ENCODE results near the gene C19orf25. TPM values are rescaled to one million over a fixed set of nuclear protein-coding genes. Genes with fewer than 3 reads are reported as not detected.

The C19orf25 gene
- total RNA-seq, 2 experiments from 2014 or later: 27.0 to 28.7 TPM

- H3K4me1 Mint-ChIP-seq: no peaks in the 10 kb centered on the region
- no peak overlapping the region for H3K27ac Mint-ChIP-seq
- H3K9me3 Mint-ChIP-seq: no peaks in the 10 kb centered on the region
Observed at GRCh38 chr19:1518471-1518870, 39.5 kb upstream of the C19orf25 start.

GRCh38 chr19:1516395-1516753, 37.4 kb upstream of the C19orf25 start:
- peaks cover 14% of the 10 kb centered on the region for H3K27me3 Mint-ChIP-seq
- H3K4me3 Mint-ChIP-seq: no peak overlapping the region
- no peaks in the 10 kb centered on the region for H3K36me3 Mint-ChIP-seq
- peaks cover 3% of the 10 kb centered on the region for H3K4me1 Mint-ChIP-seq
- DNase-seq: no peak
- H3K9me3 Mint-ChIP-seq: no peaks in the 10 kb centered on the region
- H3K27ac Mint-ChIP-seq: no peak overlapping the region

More at GRCh38 chr19:1518471-1518870, 39.5 kb upstream of the C19orf25 start:
- Mint-ChIP-seq H3K4me3 (no peak overlapping the region), H3K36me3 (no peaks in the 10 kb centered on the region), H3K27me3 (peaks cover 24% of the 10 kb centered on the region)
- no peak for DNase-seq

- H3K36me3 Mint-ChIP-seq: no peaks in the 10 kb centered on the region
Observed at GRCh38 chr19:1514986-1515721, 36.1 kb upstream of the C19orf25 start.

GRCh38 chr19:1514295-1514661, 35.3 kb upstream of the C19orf25 start:
- no peak for DNase-seq
- Mint-ChIP-seq H3K27me3 (peaks cover 24% of the 10 kb centered on the region), H3K27ac (no peak overlapping the region), H3K36me3 (no peaks in the 10 kb centered on the region), H3K9me3 (no peaks in the 10 kb centered on the region), H3K4me1 (peaks cover 3% of the 10 kb centered on the region), H3K4me3 (no peak overlapping the region)

More at GRCh38 chr19:1514986-1515721, 36.1 kb upstream of the C19orf25 start:
- Mint-ChIP-seq H3K4me3 (no peak overlapping the region), H3K27me3 (peaks cover 18% of the 10 kb centered on the region), H3K9me3 (no peaks in the 10 kb centered on the region), H3K4me1 (peaks cover 3% of the 10 kb centered on the region), H3K27ac (no peak overlapping the region)
- no peak for DNase-seq

GRCh38 chr19:1513499-1514294, 34.7 kb upstream of the C19orf25 start:
- H3K27me3 Mint-ChIP-seq: peaks cover 24% of the 10 kb centered on the region

GRCh38 chr19:1512671-1513498, 33.9 kb upstream of the C19orf25 start, which contains the start of gene ADAMTSL5:
TSS of gene ADAMTSL5 (minus strand) at chr19:1513019. CDS start at chr19:1510943, 2,076 bp downstream.
- Mint-ChIP-seq H3K9me3 (no peaks in the 10 kb centered on the region), H3K36me3 (no peaks in the 10 kb centered on the region), H3K27me3 (peaks cover 25% of the 10 kb centered on the region), H3K27ac (no peak within 1 kb of the TSS), H3K4me3 (peak within 1 kb of the TSS; percentile 68), H3K4me1 (peaks cover 4% of the 10 kb centered on the region)
- DNase-seq: peak; percentile 82

More at GRCh38 chr19:1513499-1514294, 34.7 kb upstream of the C19orf25 start:
- Mint-ChIP-seq H3K9me3 (no peaks in the 10 kb centered on the region), H3K27ac (no peak overlapping the region), H3K36me3 (no peaks in the 10 kb centered on the region), H3K4me3 (no peak overlapping the region), H3K4me1 (peaks cover 3% of the 10 kb centered on the region)
- DNase-seq: peak; percentile 81

GRCh38 chr19:1511318-1512317, 32.6 kb upstream of the C19orf25 start:
- Mint-ChIP-seq H3K27me3 (peaks cover 28% of the 10 kb centered on the region), H3K9me3 (no peaks in the 10 kb centered on the region), H3K36me3 (no peaks in the 10 kb centered on the region), H3K4me1 (peaks cover 8% of the 10 kb centered on the region), H3K27ac (no peak overlapping the region), H3K4me3 (peak overlapping the region; percentile 68)
- no peak for DNase-seq

- Mint-ChIP-seq H3K4me1 (peaks cover 8% of the 10 kb centered on the region), H3K36me3 (no peaks in the 10 kb centered on the region), H3K9me3 (no peaks in the 10 kb centered on the region), H3K27me3 (peaks cover 32% of the 10 kb centered on the region), H3K27ac (no peak overlapping the region), H3K4me3 (no peak overlapping the region)
- DNase-seq: no peak
Observed at GRCh38 chr19:1510807-1511206, 31.8 kb upstream of the C19orf25 start.

GRCh38 chr19:1510442-1510806, 31.4 kb upstream of the C19orf25 start:
- no peak overlapping the region for H3K4me3 Mint-ChIP-seq
- H3K9me3 Mint-ChIP-seq: no peaks in the 10 kb centered on the region
- peaks cover 8% of the 10 kb centered on the region for H3K4me1 Mint-ChIP-seq
- peaks cover 35% of the 10 kb centered on the region for H3K27me3 Mint-ChIP-seq
- H3K36me3 Mint-ChIP-seq: no peaks in the 10 kb centered on the region
- no peak overlapping the region for H3K27ac Mint-ChIP-seq
- no peak for DNase-seq

- H3K4me1 Mint-ChIP-seq: peaks cover 8% of the 10 kb centered on the region
- H3K9me3 Mint-ChIP-seq: no peaks in the 10 kb centered on the region
- DNase-seq: no peak
- no peak overlapping the region for H3K4me3 Mint-ChIP-seq
- peaks cover 41% of the 10 kb centered on the region for H3K27me3 Mint-ChIP-seq
- H3K36me3 Mint-ChIP-seq: no peaks in the 10 kb centered on the region
- H3K27ac Mint-ChIP-seq: no peak overlapping the region
Observed at GRCh38 chr19:1509602-1510441, 30.8 kb upstream of the C19orf25 start.

- Mint-ChIP-seq H3K27me3 (peaks cover 48% of the 10 kb centered on the region), H3K4me1 (peaks cover 11% of the 10 kb centered on the region), H3K27ac (no peak overlapping the region), H3K4me3 (peak overlapping the region; percentile 16), H3K9me3 (no peaks in the 10 kb centered on the region), H3K36me3 (no peaks in the 10 kb centered on the region)
- DNase-seq: no peak
Observed at GRCh38 chr19:1508507-1508856, 29.5 kb upstream of the C19orf25 start.

- peak overlapping the region; percentile 78 for H3K27ac Mint-ChIP-seq
- no peaks in the 10 kb centered on the region for H3K9me3 Mint-ChIP-seq
- DNase-seq: peak; percentile 87
- H3K4me3 Mint-ChIP-seq: peak overlapping the region; percentile 80
- H3K27me3 Mint-ChIP-seq: peaks cover 52% of the 10 kb centered on the region
- peaks cover 11% of the 10 kb centered on the region for H3K4me1 Mint-ChIP-seq
- H3K36me3 Mint-ChIP-seq: no peaks in the 10 kb centered on the region
Observed at GRCh38 chr19:1507763-1508506, 28.9 kb upstream of the C19orf25 start.

- Mint-ChIP-seq H3K36me3 (no peaks in the 10 kb centered on the region), H3K4me3 (no peak overlapping the region)
Observed at GRCh38 chr19:1507192-1507660, 28.2 kb upstream of the C19orf25 start.

More at GRCh38 chr19:1507192-1507660, 28.2 kb upstream of the C19orf25 start:
- Mint-ChIP-seq H3K27me3 (peaks cover 53% of the 10 kb centered on the region), H3K27ac (no peak overlapping the region), H3K9me3 (no peaks in the 10 kb centered on the region), H3K4me1 (peaks cover 10% of the 10 kb centered on the region)
- DNase-seq: no peak

Measured in activated naive CD8-positive, alpha-beta T cell treated with anti-CD3 and anti-CD28 coated beads for 36 hours (primary cell).